Duodenal mucosa (tissue), 2 donors: ENCODE data around the gene IRAK2.
A peak's percentile ranks its signal among the peaks of the same experiment; 100 is the strongest.
"Not testable (repeated sequence)": the region's sequence is repeated elsewhere in the genome, so short reads cannot be mapped to it uniquely, and the experiment has no call there.

Source experiments
- H3K27ac ChIP-seq: one replicate; pipeline ENCODE4 v1.7.0; 2013; ENCODE audit warnings: low read depth, low read length
- H3K27me3 ChIP-seq, 2 donors: one replicate each; pipeline ENCODE4 v1.7.0; 2013; ENCODE audit warnings: low read length in 2 of 2, control low read depth in 1 of 2; ENCODE audit not compliant: insufficient read depth in 2 of 2, control insufficient read depth in 1 of 2
- H3K36me3 ChIP-seq, 2 donors: one replicate each; pipeline ENCODE4 v1.7.0; 2013; ENCODE audit warnings: low read length in 2 of 2, control low read depth in 1 of 2; ENCODE audit not compliant: insufficient read depth in 2 of 2, control insufficient read depth in 1 of 2
- H3K4me1 ChIP-seq, 2 donors: one replicate each; pipeline ENCODE4 v1.7.0; 2013; ENCODE audit warnings: low read length in 2 of 2, control low read depth in 1 of 2; ENCODE audit not compliant: insufficient read depth in 2 of 2, control insufficient read depth in 1 of 2
- H3K4me3 ChIP-seq, 2 donors: one replicate each; pipeline ENCODE4 v1.7.0; 2013; ENCODE audit warnings: low read length in 2 of 2, low read depth in 1 of 2
- H3K9ac ChIP-seq, 2 donors: one replicate each; pipeline ENCODE4 v1.7.0; 2013; ENCODE audit warnings: low read length in 2 of 2, low read depth in 1 of 2
- H3K9me3 ChIP-seq, 2 donors: one replicate each; pipeline ENCODE4 v1.7.0; 2013; ENCODE audit warnings: low read length in 2 of 2, control low read depth in 1 of 2; ENCODE audit not compliant: control insufficient read depth in 1 of 2

Gene IRAK2, protein sequence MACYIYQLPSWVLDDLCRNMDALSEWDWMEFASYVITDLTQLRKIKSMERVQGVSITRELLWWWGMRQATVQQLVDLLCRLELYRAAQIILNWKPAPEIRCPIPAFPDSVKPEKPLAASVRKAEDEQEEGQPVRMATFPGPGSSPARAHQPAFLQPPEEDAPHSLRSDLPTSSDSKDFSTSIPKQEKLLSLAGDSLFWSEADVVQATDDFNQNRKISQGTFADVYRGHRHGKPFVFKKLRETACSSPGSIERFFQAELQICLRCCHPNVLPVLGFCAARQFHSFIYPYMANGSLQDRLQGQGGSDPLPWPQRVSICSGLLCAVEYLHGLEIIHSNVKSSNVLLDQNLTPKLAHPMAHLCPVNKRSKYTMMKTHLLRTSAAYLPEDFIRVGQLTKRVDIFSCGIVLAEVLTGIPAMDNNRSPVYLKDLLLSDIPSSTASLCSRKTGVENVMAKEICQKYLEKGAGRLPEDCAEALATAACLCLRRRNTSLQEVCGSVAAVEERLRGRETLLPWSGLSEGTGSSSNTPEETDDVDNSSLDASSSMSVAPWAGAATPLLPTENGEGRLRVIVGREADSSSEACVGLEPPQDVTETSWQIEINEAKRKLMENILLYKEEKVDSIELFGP

DNA sequence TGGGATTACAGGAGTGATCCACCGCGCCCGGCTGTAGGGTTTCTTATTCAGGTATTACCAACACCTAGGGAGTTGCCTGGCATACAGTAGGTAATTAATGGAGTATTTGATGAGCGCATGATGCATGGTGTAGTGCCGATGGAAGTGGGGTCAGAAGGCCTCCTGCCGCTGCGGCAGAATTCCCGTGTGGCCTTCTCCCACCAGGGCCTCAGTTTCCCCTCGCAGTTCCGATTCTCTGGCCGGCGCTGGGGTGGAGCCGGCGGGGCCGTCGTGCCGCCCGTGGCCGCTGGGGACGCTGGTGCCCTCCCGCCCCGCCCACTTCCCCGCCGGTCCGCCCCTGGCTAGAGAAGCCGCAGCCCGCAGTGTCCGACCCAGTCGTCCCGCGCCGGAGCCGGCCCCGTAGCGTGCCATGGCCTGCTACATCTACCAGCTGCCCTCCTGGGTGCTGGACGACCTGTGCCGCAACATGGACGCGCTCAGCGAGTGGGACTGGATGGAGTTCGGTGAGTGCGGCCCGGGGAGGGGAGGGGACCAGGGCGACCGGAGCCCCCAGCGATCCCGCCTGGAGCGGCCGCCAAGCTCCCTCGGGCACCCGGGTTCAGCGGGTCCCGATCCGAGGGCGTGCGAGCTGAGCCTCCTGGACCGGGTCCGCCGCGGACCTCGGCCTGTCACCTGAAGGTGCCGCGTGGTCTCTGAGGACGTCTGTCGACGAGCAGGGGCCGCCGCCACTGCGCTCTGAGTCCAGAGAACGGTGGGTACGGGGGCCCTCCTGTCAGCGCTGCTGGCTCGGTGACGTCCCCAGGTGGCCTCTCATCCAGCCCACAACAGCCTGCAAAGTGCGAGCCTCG lies at the start of gene IRAK2:
Gene IRAK2 (plus strand): TSS at position 374 of the 848 bp plus-strand sequence. CDS start 36 bp downstream, at position 410.
- Histone ChIP-seq H3K27me3 (no peaks in the 10 kb centered on the region), H3K9ac (peak within 1 kb of the TSS; percentile 65 to 92), H3K4me3 (peak within 1 kb of the TSS; percentile 90), H3K27ac (no peak within 1 kb of the TSS), H3K4me1 (peaks cover 0 to 10% of the 10 kb centered on the region in 2 donors), H3K9me3 (peaks cover 0 to 4% of the 10 kb centered on the region in 2 donors), H3K36me3 (no peaks in the 10 kb centered on the region)

DNA sequence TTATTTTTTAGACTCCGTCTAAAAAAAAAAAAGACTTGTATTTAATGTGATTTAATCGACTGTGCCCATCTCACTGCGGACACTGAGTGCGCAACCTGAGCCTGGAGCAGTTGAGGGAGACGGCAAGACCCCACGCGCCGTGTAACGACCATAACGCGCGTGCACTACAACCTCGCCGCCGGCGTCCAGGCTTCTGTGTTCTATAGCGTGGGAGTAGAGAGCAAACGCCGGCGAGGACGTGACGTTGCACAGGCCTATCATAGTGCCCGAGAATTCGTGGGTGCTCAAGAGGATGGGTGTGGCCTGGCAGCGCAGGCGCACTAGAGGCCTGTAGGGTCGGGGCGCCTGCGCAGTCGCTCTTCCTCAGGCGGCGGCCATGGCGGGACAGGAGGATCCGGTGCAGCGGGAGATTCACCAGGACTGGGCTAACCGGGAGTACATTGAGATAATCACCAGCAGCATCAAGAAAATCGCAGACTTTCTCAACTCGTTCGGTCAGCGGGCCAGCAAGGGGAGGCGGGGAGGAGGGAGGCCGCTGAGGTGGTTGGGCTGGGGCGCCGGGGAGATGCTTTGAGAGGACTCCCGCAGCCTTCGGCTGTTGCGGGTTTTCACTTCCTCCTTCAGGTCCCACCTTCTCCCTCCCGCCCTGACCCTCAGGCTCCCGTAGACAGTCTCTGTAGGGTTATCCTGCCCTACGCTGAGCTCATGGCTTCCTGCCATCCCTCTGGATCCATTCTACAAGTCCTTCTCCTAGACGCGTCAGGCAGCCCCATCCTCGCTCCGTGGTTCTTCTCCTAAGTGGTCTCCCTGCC lies 49.2 kb upstream of the IRAK2 start, which contains the start of gene BRK1:
Gene BRK1 (plus strand): TSS at position 350 of the 812 bp plus-strand sequence. CDS start 27 bp downstream, at position 377.
- peak within 1 kb of the TSS; percentile 78 to 99 for H3K9ac ChIP-seq
- H3K9me3 ChIP-seq, result no peaks in the 10 kb centered on the region
- H3K4me3 ChIP-seq, result peak within 1 kb of the TSS; percentile 96 to 100
- H3K27ac ChIP-seq, result peak within 1 kb of the TSS; percentile 42
- no peaks in the 10 kb centered on the region for H3K36me3 ChIP-seq
- no peaks in the 10 kb centered on the region for H3K27me3 ChIP-seq
- peaks cover 9 to 12% of the 10 kb centered on the region in 2 donors for H3K4me1 ChIP-seq

DNA sequence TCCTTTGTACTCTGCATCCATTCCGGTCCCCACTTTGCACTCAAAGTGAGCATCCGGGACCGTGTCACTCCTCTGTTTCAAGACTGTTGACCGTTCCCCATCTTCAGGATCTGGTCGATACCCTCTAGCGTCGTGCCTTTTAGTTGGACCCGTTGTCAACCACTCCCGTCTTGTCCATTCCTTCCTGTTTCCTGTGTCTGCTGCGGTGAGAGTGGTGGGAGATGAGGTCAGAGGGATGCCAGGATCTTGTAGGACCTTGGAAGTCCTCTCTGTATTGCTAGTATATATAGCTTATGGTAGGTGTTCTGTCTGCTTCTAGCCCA lies 48.6 kb upstream of the IRAK2 start:
- H3K4me3 ChIP-seq, result peak overlapping the region; percentile 96 to 100
- peaks cover 0 to 3% of the 10 kb centered on the region in 2 donors for H3K36me3 ChIP-seq

DNA sequence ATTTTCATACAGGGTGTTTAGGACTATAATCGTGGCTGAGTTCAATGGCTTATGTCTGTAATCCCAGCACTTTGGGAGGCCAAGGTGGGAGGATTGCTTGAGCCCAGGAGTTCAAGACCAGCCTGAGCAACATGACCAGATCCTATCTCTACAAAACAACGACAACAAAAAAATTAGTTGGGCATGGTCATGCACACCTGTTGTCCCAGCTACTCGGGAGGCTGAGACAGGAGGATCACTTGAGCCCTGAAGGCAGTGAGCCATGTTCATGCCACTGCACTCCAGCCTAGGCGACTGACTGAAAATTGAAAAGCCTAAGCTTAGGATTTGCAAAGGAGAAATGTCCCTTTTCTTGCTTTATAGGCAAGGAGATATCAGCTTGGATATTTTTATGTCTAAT lies 47.8 kb upstream of the IRAK2 start:
- Histone ChIP-seq H3K27ac (no peak overlapping the region), H3K9me3 (no peaks in the 10 kb centered on the region), H3K27me3 (no peaks in the 10 kb centered on the region), H3K4me3 (peak overlapping the region in 1 of 2 donors; percentile 100), H3K9ac (peak overlapping the region in 1 of 2 donors; percentile 78), H3K36me3 (peaks cover 0 to 7% of the 10 kb centered on the region in 2 donors), H3K4me1 (peaks cover 9 to 12% of the 10 kb centered on the region in 2 donors)

More for the DNA sequence above, 48.6 kb upstream of the IRAK2 start:
- Histone ChIP-seq H3K9me3 (no peaks in the 10 kb centered on the region), H3K4me1 (peaks cover 9 to 12% of the 10 kb centered on the region in 2 donors), H3K27me3 (no peaks in the 10 kb centered on the region), H3K27ac (no peak overlapping the region), H3K9ac (peak overlapping the region; percentile 78 to 99)

DNA sequence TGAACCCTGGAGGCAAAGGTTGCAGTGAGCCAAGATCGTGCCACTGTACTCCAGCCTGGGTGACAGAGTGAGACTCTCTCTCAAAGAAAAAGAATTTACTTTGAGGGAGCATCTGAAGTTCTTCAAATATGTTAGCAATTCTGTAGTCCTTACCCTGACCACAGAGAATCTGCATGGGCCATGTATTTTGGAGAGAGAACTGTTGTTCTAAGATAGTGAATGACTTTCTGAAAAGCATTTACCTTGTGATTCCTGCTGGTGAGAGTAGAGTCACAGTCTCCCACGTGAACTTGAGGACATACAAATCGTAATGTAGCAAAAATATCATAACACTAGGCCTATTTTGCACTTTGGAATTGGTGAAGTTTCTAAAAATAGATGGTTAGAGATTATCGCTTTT lies 45.3 kb upstream of the IRAK2 start:
- H3K36me3 ChIP-seq, result peaks cover 0 to 7% of the 10 kb centered on the region in 2 donors
- no peak overlapping the region for H3K9ac ChIP-seq
- no peaks in the 10 kb centered on the region for H3K9me3 ChIP-seq
- H3K27me3 ChIP-seq, result no peaks in the 10 kb centered on the region
- H3K4me1 ChIP-seq, result peaks cover 9 to 12% of the 10 kb centered on the region in 2 donors
- H3K4me3 ChIP-seq, result no peak overlapping the region
- H3K27ac ChIP-seq, result no peak overlapping the region

DNA sequence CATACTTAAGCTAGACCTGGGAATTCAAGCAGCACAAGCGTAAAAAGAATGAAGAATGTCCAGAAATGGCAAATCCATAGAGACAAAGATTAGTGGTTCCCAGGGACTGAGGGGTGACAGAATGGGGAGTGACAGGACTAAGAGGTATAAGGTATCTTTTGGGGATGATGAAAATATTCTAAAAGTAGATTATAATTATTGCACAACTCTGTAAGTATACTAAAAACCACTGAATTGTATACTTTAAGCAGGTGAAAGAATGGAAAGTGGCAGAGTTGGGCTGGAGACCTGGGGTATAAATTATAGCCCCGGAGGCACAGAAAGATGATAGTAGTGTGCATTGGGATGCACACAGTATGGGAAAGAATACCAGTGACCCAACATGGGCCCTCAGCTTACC lies 43.7 kb upstream of the IRAK2 start:
- no peak overlapping the region for H3K27ac ChIP-seq
- peaks cover 9 to 11% of the 10 kb centered on the region in 2 donors for H3K4me1 ChIP-seq
- H3K4me3 ChIP-seq, result no peak overlapping the region
- H3K9ac ChIP-seq, result no peak overlapping the region
- peaks cover 11 to 20% of the 10 kb centered on the region in 2 donors for H3K36me3 ChIP-seq
- H3K27me3 ChIP-seq, result no peaks in the 10 kb centered on the region
- no peaks in the 10 kb centered on the region for H3K9me3 ChIP-seq

DNA sequence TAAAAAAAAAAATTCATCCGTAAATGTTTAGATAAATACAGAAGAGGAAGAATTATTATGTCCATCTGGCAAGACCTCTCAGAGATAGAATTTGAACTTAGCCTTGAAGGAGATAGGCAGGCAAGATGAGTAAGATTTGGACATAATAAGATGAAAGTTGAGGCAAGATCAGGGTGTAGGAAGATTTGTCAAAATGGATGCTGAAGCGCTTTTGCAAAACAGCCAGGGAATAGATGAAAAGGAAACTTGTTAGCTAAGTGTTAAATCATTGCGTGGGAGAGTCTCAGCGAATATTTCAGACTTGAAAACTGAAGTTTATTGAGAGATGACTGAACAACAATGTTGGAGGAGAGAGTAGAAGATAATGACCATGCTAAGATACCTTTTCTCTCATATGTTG lies 42.0 kb upstream of the IRAK2 start:
- Histone ChIP-seq H3K9ac (no peak overlapping the region), H3K36me3 (peaks cover 22 to 34% of the 10 kb centered on the region in 2 donors), H3K27ac (no peak overlapping the region), H3K9me3 (no peaks in the 10 kb centered on the region), H3K4me1 (no peaks in the 10 kb centered on the region), H3K27me3 (no peaks in the 10 kb centered on the region), H3K4me3 (no peak overlapping the region)

DNA sequence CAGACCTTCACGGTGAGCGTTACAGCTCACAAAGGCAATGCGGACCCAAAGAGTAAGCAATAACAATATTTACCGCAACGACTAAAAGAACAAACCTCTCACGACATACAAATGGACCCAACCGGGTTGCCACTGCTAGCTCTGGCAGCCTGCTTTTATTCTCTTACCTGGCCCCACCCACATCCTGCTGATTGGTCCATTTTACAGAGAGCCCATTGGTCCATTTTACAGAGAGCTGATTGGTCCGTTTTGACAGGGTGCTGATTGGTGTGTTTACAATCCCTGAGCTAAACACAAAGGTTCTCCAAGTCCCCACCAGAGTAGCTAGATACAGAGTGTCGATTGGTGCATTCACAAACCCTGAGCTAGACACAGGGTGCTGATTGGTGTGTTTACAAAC lies 28.8 kb upstream of the IRAK2 start:
- not testable (repeated sequence) for H3K27me3 ChIP-seq, H3K9ac ChIP-seq, H3K4me3 ChIP-seq, H3K9me3 ChIP-seq, H3K36me3 ChIP-seq, H3K27ac ChIP-seq, H3K4me1 ChIP-seq

DNA sequence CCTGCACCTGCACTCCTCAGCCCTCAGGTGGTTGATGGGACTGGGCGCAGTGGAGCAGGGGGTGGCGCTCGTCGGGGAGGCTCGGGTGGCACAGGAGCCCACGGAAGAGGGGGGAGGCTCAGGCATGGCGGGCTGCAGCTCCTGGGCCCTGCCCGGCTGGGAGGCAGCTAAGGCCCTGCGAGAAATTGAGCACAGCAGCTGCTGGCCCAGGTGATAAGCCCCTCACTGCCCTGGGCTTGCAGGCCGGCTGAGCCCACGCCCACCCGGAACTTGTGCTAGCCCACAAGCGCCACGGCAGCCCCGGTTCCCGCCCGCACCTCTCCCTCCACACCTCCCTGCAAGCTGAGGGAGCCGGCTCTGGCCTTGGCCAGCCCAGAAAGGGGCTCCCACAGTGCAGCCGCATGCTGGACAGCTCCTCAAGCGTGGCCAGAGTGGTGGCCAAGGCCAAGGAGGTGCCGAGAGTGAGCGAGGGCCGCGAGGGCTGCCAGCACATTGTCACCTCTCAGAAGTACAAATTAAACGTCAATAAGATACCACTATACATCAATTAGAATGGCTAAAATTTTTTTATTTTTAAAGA lies 28.2 kb upstream of the IRAK2 start:
- no peak overlapping the region for H3K9ac ChIP-seq
- H3K36me3 ChIP-seq, result no peaks in the 10 kb centered on the region
- H3K4me1 ChIP-seq, result peaks cover 0 to 3% of the 10 kb centered on the region in 2 donors
- no peaks in the 10 kb centered on the region for H3K27me3 ChIP-seq
- H3K9me3 ChIP-seq, result no peaks in the 10 kb centered on the region
- H3K27ac ChIP-seq, result no peak overlapping the region
- no peak overlapping the region for H3K4me3 ChIP-seq
